Ishikawa (cell line): Measurements from ENCODE around the gene MYH6.

ENCODE experiments used
- CREB1 ChIP-seq: IDR thresholded peaks from 2 replicates; pipeline ENCODE4 v1.6.1; 2012; ENCODE audit warnings: low read depth
- MAX ChIP-seq: IDR thresholded peaks from 2 replicates; pipeline ENCODE4 v1.6.1; 2012
- NFIC ChIP-seq: IDR thresholded peaks from 2 replicates; pipeline ENCODE4 v1.6.1; 2012
- RAD21 ChIP-seq: IDR thresholded peaks from 2 replicates; pipeline ENCODE4 v1.6.1; 2012; ENCODE audit warnings: low read depth
- TAF1 ChIP-seq: IDR thresholded peaks from 2 replicates; pipeline ENCODE4 v1.6.1; 2012; ENCODE audit warnings: low read depth, mild to moderate bottlenecking
- TEAD4 ChIP-seq: IDR thresholded peaks from 2 replicates; pipeline ENCODE4 v1.6.1; 2012
- USF1 ChIP-seq: IDR thresholded peaks from 2 replicates; pipeline ENCODE4 v1.6.1; 2012
- YY1 ChIP-seq: IDR thresholded peaks from 2 replicates; pipeline ENCODE4 v1.6.1; 2012; ENCODE audit warnings: low read depth

GRCh38 chr14:23354990-23355389 is 53.1 kb downstream of the MYH6 start:
- TF ChIP-seq TAF1 (no peak), RAD21 (no peak), USF1 (no peak), YY1 (no peak), CREB1 (no peak), TEAD4 (no peak), MAX (no peak), NFIC (no peak)
